GM12878 (cell line): ENCODE results near the gene ILRUN. TPM values are rescaled to one million over a fixed set of nuclear protein-coding genes. Genes with fewer than 3 reads are reported as not detected.

Experiments used
- BHLHE40 ChIP-seq, 2 experiments: fragments of 450-650 bp in 1 of 2; IDR thresholded peaks; 2 replicates each; pipeline ENCODE4 v1.6.1; 2011 to 2017; ENCODE audit warnings: low read depth in 2 of 2, borderline replicate concordance in 1 of 2, improper control_type of control experiment in 1 of 2, low read length in 1 of 2, mild to moderate bottlenecking in 1 of 2
- CHD2 ChIP-seq: IDR thresholded peaks from 2 replicates; pipeline ENCODE4 v1.6.1; 2011; ENCODE audit warnings: low read depth, low read length, improper control_type of control experiment, borderline replicate concordance
- EED ChIP-seq: sonication (generic); IDR thresholded peaks from 2 replicates; pipeline ENCODE4 v1.6.1; 2016; ENCODE audit warnings: antibody characterized with exemption, low read depth
- GATAD2B ChIP-seq: fragments of 450-650 bp; conservative IDR thresholded peaks from 2 replicates; pipeline ENCODE4 v1.6.1; 2017; ENCODE audit warnings: low read depth, mild to moderate bottlenecking, moderate library complexity
- IKZF2 ChIP-seq, 2 experiments: fragments of 450-650 bp; IDR thresholded peaks; 2 replicates each; pipeline ENCODE4 v1.6.1; 2017; ENCODE audit warnings: mild to moderate bottlenecking in 2 of 2, moderate library complexity in 2 of 2
- LARP7 ChIP-seq: fragments of 450-650 bp; IDR thresholded peaks from 2 replicates; pipeline ENCODE4 v1.6.1; 2017; ENCODE audit warnings: mild to moderate bottlenecking
- MEF2B ChIP-seq: fragments of 450-650 bp; IDR thresholded peaks from 2 replicates; pipeline ENCODE4 v1.6.1; 2018; ENCODE audit warnings: mild to moderate bottlenecking, moderate library complexity; ENCODE audit not compliant: partially characterized antibody, poor library complexity, severe bottlenecking
- NKRF ChIP-seq: fragments of 450-650 bp; conservative IDR thresholded peaks from 2 replicates; pipeline ENCODE4 v1.6.1; 2017; ENCODE audit warnings: mild to moderate bottlenecking, moderate library complexity
- PKNOX1 ChIP-seq: fragments of 450-650 bp; IDR thresholded peaks from 2 replicates; pipeline ENCODE4 v1.6.1; 2016; ENCODE audit warnings: mild to moderate bottlenecking
- POLR2AphosphoS5 ChIP-seq: IDR thresholded peaks from 2 replicates; pipeline ENCODE4 v1.6.1; 2011; ENCODE audit warnings: mild to moderate bottlenecking, low read length, inconsistent platforms
- SMAD5 ChIP-seq: IDR thresholded peaks from 2 replicates; pipeline ENCODE4 v1.6.1; 2016; ENCODE audit warnings: antibody characterized with exemption, low read depth
- SMARCA5 ChIP-seq: fragments of 450-650 bp; IDR thresholded peaks from 2 replicates; pipeline ENCODE4 v1.6.1; 2017; ENCODE audit warnings: mild to moderate bottlenecking
- TAF1 ChIP-seq: IDR thresholded peaks from 2 replicates; pipeline ENCODE4 v1.6.1; 2011; ENCODE audit warnings: mild to moderate bottlenecking, low read depth, low read length, borderline replicate concordance
- ZBTB40 ChIP-seq: fragments of 450-650 bp; IDR thresholded peaks from 2 replicates; pipeline ENCODE4 v1.6.1; 2016; ENCODE audit warnings: mild to moderate bottlenecking, moderate library complexity, borderline replicate concordance
- ZNF384 ChIP-seq: IDR thresholded peaks from 2 replicates; pipeline ENCODE4 v1.6.1; 2012; ENCODE audit warnings: low read depth, mild to moderate bottlenecking, low read length, improper control_type of control experiment, borderline replicate concordance
- polyA plus RNA-seq, 11 experiments: library from polyadenylated mRNA; depleted of rRNA in 4 of 11; unstranded in 6 of 11; stranded (reverse) in 5 of 11; fragments of >200 nt; fragmentation: Nextera tagmentation in 4 of 11; fragmentation: Illumina TruSeq in 1 of 11; extraction: Ambion mirVana in 4 of 11; extraction: Trizol in 1 of 11; gene quantifications; 1 replicate in 1 of 11; 2 replicates in 10 of 11; pipeline versions ENCODE4 v1.2.1 to v1.2.3, GENCODE V29; 2011 to 2016; ENCODE audit warnings: inconsistent platforms in 2 of 11, missing spikeins in 2 of 11, low read depth in 1 of 11
- total RNA-seq, 4 experiments: library from RNA; depleted of rRNA in 3 of 4; stranded (reverse); fragments of >200 nt in 3 of 4; fragmentation: Illumina TruSeq in 1 of 4; extraction: Trizol in 1 of 4; gene quantifications; 2 replicates each; pipeline versions ENCODE4 v1.2.1 to v1.2.3, GENCODE V29; 2013 to 2021

ILRUN gene
- total and polyA plus RNA-seq, 10 of the 15 experiments (the other 5 are each of a cell fraction or from before 2014, with no cell fraction given) = 21.0 to 114 (median 48.9) TPM

GRCh38 chr6:34696739-34697543 lies at the start of gene ILRUN (continued):
- 0 out of 2 replicates have a peak, but pooled peaks have one; percentile 26 for TF ChIP-seq SMARCA5
- peak; percentile 27; the same call in 1 of the 2 replicates for TF ChIP-seq LARP7
- no peak for TF ChIP-seq NKRF
- peak; percentile 56; the same call in 1 of the 2 replicates for TF ChIP-seq CHD2
- TF ChIP-seq IKZF2 (IDR thresholded peaks at IDR 0.05) = peak; percentile 49 to 65
- TF ChIP-seq SMAD5 = peak; percentile 58; the same call in 1 of the 2 replicates
- TF ChIP-seq ZNF384 = no peak
- peak; percentile 51; the same call in 1 of the 2 replicates for TF ChIP-seq EED
- TF ChIP-seq TAF1 = 0 out of 2 replicates have a peak, but pooled peaks have one; percentile 48
- peak; percentile 21; the same call in 1 of the 2 replicates for TF ChIP-seq PKNOX1
- 0 out of 2 replicates have a peak, but pooled peaks have one; percentile 22 for TF ChIP-seq POLR2AphosphoS5
- peak; percentile 70 to 84 for TF ChIP-seq BHLHE40 (IDR thresholded peaks at IDR 0.05; ENCODE audit: borderline replicate concordance in 1 of 2, low read depth in 2 of 2, low read length in 1 of 2)
- TF ChIP-seq MEF2B = peak; percentile 61
- TF ChIP-seq ZBTB40 = peak; percentile 48; the same call in 1 of the 2 replicates
- TF ChIP-seq GATAD2B = peak; percentile 23; the same call in 1 of the 2 replicates
